RKO (cell line): ENCODE data around the gene FBXW4.
A peak's percentile ranks its signal among the peaks of the same experiment; 100 is the strongest.

Experiments used
- DNase-seq: peaks from one replicate; pipeline ENCODE4 v3.0.0-alpha.2; 2016; ENCODE audit warnings: low spot score

Gene FBXW4

DNA sequence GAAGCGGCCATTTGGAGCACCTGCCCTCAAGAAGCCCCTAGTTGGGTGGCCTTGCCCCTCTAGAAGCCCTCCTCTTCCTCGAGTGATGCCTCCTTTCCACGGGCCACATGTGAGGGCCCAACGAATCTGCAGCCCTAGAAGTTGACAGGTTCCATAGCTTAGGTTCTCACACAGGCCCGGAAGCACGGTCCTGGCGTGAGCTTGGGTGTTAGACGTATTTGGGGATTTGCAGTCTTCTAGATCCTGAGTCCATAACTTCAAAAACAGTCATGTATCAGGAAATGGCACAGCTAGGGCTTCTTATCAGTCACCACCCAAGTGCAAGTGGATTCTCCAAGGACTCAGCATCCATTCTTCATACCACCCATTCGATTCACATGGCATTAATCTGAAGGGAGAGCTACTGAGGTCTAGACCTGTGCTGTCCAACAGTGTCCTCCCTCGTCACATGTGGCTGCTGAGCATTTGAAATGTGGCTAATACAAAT is 477 bp upstream of the FBXW4 start:
- peak; percentile 30 for DNase-seq

DNA sequence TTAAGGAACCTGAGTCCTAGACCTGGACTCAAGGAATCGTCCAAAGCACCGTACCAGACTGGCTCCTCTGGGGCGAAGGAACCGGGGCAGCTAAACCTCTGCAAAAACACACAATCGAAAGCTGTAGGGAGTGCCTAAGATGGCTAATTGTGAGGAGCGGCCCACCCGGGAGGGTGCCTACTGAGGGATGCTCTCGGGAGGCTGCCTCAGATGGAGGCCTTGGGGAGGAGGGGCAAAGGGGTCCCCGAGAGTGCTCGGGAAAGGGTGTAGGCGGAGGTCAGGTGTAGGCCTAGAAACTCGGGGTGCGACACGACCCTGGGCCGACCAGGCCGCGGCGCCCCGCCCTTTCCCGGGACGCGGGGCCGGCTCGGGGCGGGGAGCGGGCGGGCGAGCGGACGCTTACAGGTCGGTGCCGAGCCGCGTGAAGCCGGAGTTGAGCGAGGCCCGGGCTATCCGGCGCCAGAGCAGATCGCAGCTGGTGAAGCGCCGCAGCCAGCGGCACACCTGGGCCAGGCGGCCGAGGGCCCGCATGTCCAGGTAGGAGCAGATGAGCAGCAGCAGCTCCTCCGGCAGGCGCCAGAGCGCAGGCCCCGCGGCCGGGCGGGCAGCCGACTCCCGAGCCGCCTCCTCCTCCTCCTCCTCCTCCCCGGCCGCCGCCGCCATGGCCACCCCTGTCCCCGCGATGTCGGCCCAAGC is 844 bp downstream of the FBXW4 start:
- peak; percentile 76 for DNase-seq

DNA sequence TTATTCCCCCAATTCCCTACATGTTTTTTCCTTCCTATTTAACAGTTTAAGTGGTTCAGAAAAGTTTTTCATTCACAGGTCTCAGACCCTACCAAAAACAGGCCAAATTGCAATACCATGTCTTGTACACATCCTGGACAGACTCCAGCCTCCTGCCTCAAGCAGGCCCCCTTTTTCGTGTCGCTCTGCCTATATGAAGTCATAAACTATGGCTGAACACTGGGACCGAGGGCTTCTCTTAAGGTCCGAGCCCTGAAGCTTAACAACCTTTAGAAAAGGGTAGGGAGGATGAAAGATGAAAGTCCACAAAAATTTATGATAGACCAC is 1.4 kb downstream of the FBXW4 start:
- peak; percentile 80 for DNase-seq

DNA sequence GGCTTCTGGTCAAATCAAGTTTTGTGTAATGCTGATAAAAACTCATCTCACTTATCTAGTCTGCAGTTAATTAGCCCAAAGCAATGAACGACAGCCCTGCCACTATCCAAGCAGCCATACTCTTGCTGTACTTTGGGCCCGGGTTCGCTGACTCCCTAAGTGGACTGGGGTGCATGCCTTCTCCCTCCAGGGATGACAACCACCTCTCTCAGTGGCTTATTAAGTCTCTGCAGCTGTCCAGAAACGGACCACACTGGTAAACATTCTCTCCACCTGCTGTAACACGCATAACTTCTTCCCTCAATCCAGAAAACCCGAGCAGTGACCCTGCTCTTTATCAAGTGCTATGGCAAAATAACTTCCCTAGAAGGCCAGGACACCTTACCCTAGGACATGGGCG is 3.9 kb downstream of the FBXW4 start:
- DNase-seq, result no peak

DNA sequence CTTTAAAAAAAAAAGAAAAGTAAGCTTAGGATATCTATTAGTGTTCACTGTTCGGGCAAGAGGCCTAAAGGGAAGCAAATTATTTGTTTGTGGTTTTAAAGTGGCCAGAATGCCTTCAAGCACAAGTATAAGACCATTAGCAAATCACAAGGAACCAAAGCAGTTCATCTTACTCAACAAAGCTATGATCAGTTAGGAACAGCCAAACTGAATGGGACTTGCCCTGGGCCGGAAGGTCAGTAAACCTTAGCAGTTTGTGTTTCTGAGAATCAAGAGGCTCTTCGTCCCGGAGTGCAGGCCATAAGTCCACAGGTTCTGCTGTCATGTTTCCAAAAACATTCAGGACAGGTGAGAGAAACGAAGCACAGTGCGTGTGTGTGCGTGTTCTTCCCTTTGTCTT is 4.5 kb downstream of the FBXW4 start:
- no peak for DNase-seq

DNA sequence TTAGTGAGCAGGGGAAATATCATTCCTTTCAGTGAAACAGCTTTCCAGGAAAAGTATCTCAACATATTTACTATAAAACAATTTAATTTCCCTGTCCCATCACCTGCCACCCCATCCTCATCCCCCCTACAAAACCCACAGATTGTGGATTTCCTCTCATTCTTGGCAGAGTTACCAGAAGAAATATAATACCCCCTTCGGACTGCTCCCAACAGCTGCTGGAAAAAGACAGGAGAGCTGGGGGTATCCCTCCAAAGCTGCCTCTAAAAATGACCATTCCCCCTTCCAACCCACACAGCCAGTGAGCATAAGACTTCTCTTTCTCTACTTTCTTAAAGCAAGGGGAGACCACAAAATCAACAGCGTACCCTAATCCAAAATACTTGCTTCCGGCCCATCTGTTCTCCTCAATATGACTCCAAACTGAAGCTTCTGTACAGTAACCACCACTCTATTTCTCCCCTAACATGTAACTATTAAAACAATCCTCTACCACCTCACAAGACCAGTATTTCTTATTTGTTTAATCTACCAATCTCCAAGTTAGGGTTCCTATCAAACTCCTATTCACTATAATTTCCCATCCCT is 7.8 kb downstream of the FBXW4 start:
- DNase-seq, result no peak

DNA sequence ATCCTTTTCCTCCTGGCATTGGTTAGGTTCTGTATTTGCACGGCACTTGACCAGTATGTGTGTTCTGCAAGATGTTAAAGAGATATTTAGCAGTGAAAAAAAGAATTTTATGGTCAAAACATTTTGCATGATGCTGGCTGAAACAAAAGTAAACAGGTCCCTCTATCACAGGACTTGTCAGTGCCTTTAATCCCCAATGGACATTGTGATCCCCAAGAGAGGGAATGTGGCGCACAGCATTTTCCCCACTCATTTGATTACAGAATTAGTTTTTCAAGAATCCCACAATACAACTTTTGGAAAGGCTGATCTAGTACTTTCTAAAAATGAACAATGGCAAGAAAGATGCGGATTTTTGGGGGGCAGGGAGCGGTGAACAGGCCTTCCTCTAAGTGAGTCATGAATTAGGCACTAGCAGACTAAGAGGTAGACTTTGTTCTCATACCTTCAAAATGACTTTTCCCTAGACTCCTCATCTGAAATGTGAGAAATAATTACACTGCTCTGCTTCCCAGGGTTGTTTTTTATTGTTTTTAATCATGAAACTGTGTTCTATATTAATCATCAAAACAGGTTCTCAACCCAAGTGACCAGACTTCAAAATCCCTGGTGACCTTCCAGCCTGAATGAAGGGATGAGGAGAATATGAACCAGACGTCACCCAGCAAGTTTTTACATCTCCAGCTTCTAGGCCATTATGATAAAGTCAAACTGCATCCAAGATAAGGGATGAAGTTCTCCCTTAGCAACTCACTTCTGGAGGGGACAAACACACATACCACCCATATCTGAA is 8.6 kb downstream of the FBXW4 start:
- no peak for DNase-seq

DNA sequence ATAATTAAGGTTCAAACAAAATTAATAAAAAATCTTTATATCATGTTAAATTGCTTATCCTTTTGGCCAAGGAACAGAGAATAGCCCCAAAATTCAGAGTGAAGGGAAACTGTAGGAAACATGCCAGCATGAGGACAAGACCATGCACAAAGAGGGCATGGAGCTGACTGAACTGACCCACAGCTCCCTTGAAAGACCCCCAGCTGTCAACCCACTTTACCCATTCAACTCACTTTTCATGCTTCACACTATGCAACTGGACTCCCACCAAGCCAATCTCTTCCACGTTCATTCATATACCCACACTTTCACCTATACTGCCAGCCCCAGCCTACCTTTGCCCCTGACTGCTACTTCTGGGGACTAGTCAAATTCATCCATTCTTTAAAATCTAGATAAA is 10.2 kb downstream of the FBXW4 start:
- DNase-seq, result no peak

DNA sequence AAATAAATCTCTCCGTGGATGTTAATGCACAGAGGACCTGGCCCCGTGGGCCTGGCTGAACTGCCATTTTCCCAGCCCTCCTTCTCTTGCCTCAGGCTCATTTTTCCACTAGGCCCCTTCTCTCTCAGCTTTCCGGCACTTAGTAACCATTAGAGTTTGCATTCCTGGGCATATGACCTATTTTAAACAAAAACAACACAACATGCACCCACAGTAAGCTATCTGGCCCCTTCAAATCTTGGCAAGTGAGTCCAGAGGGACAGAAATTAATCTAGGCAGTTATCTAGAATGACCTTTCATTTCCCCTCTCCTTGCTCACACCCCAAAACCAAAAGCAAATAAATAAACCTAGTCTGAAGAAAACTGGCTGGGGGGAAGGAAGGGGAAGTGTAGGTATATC is 11.7 kb downstream of the FBXW4 start:
- no peak for DNase-seq

DNA sequence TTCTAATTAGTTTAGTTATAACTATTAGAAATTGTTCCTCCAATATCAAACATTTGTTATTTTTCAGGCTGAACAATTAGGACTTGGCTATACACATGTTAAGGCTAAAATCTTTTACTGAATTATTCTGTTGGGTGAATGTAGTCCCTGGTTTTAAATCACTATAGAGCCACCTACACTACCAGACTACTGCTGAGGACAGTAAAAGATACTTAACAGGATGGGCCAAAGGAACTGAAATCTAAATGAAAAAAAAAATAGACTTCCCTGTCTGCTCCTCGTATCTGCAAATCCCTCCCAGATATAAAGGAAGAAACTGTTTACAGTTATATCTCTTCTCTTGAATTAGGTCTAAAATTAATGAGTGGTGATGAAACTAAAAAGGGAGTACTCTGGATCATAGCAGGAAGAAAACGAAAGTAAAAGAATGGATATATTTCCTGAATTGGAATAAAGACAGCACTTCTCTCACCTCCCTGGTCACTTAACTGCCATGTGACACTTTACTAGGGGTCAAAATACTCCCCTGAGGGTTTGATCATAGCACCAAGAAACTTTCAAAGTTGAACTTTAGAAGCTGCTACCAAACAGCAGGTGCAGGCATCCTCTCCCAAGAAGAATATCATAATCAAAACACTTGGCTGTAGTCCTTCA is 12.7 kb downstream of the FBXW4 start:
- no peak for DNase-seq

DNA sequence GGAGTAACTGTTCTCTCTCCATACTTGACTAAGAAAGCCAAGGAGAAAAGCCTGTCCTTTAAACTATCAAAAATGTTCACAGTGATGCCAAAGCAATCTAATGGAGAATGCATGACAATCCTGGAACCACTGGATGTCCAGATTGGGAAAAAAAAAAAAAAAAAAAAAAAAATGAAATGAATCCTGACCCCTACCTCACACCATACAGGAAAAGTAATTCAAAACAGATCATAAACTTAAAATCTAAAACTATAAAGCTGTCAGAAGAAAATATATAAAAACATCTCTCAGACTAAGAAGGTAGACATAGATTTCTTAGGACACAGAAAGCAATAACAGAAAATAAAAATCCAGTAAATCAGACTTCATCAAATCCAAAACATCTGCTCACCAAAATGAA is 18.4 kb downstream of the FBXW4 start:
- no peak for DNase-seq

DNA sequence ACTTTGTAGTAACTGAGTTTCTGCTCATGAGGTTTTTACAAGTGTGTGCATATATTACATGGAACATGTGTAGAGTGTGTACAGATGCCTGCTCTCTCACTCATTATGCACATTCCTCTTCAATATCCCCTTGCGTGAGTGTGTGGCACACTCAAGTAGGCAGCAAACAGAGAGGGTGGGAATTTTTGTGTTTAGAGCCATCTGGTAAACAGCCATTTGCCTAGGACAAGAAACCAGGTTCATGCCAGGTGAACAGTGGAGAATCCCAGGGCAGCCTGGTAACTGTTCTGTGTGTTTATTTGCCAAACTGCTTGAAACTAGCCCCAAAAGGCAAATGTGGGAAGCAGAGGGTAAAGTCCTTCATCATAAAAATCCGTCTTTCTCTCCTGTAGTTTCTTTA is 19.9 kb downstream of the FBXW4 start:
- no peak for DNase-seq

DNA sequence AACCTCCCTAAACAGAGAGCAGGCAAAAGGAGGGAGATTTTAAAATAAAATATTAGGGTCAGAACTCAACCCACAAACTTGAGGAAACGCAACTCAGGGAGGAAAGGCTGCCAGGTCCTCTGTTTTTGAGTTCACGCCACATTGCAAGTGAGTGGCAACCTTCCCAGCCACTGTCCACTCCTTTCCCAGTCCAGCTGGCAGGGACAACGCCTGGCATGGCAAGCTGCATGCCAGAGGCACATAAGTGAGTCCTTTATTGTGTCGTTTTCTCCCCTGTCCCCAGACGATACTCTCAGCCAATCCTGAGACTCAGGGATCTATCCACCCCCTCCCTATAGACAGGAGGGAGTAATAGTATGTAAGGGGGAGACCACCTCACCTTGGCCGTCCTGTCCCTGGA is 22.4 kb downstream of the FBXW4 start:
- no peak for DNase-seq

DNA sequence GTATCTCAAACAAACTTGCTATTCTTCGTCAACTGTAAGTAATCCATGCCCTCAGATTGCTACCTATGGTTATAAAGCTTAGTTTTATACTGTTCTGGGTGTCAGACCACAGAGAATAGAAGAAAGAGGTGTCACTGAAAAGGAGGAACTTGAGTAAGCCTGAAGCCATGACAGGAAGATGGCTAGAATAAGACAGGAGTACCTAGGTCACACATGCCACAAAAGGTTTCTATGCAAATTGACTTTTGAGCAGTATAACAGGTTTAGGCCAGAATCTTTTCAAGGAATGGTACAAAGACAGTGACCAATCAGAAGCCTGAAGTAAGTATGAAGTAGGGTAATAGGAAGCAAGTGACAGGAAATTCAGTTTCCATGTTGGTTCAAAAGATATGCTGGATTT is 23.5 kb downstream of the FBXW4 start:
- DNase-seq, result no peak

DNA sequence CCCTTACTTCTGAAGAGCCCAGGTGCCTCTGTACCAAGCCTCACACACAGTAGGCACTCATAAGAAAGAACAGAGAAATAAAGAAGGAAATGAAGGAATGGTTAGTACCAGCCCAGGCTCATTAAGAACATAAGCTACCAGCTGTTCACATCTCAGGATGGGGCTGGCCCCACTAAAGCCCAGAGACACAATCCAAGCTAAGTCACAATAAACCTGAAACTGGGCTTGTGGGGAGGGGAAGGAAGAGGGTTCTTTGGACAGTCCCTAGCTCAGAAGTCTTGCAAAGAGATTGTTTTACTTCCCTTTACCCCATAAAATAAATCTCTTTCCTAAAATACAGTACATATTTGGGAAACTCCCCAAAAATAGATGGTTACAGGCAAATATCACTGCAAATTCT is 24.3 kb downstream of the FBXW4 start:
- no peak for DNase-seq

DNA sequence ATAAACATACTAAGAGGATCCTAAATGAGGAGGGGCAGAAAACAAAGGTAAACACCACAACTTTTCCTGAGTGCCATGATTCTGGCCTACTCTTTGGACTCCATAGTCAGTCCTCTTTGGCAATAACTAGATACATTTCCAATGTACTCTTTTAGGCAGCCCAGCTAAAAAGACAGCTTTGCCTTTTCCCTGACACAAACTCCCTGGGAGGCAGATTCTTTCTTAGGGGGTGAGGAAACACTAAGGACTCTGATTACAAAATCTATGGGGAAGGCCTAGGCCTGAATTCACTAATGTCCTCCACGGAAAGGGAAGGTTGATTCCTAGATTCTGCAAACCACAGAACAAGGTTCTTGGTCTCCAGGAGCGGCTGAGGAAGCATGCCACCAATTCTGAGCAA is 25.8 kb downstream of the FBXW4 start:
- no peak for DNase-seq

DNA sequence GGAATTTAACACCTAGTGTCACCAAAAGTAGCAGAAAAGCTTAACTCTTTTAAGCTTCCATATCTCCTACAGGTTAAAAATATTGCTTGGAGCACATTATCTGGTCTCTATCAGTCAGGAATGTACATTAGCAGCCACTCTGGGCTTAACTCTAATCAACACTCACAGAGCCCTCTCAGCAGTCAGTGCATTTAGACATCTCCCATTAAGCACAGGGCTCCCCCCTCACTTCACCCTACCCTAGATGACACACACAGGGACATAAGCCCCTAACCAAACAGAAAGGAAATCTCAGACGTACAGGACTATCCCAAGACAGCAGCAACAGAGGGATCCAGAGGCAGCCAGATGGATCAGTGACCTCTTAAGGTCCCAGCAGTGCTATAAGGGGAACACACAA is 26.4 kb downstream of the FBXW4 start:
- DNase-seq, result no peak

DNA sequence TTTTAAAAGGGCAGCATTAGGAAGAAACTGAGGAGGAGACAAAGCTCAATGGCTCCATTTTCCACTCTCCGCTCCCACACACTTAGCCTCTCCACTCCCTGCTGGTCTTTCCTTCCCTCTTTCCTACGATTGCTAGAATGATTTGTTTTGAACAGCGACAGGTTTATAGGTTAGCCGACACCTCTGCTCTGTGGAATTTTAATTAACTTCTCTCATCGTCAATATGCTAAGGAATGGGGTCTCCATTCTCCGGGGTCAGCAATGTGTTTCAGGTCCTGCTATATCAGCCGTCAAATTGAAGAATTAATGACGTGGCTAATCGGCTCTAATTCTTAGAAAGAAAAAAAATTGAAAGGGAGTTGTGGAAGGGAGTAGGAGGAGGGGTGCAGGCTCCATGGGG is 28.9 kb downstream of the FBXW4 start:
- no peak for DNase-seq

DNA sequence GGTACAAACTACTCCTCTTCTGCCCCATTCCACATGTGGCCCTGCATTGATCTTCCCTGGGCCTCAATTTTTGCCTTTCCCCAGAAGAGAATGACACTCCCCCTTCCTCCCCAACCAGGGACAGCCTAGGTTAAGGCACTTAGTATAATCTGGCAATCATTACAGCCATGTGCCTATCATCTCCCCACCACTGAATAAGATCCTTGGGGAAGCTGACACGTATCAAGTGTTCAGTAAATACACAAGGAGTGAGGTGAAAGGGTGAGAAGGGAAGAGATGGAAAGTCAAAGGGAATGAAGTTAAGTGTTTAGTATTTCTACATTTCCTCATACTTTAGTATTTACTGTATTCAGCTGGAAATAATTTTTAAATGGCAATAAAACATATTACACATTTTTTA is 31.9 kb downstream of the FBXW4 start:
- DNase-seq, result no peak

DNA sequence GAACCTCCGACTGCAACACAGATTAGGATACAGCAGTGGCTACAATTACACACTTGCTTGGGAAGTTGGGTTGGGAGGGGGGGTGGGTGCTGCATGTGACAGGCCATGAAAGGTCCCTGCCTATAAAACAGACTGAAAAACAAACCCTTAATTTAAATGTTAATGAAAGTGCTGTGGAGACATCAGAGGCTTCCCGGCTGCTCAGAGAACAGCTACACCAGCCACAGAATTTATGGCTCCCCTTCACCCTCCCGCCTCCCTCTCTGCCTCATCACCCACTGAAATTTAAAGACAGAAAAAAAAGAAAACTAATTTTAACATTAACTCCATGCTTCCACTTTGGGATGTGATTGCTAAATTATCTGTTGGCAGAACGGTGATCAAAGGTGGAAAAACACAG is 34.7 kb downstream of the FBXW4 start:
- no peak for DNase-seq

DNA sequence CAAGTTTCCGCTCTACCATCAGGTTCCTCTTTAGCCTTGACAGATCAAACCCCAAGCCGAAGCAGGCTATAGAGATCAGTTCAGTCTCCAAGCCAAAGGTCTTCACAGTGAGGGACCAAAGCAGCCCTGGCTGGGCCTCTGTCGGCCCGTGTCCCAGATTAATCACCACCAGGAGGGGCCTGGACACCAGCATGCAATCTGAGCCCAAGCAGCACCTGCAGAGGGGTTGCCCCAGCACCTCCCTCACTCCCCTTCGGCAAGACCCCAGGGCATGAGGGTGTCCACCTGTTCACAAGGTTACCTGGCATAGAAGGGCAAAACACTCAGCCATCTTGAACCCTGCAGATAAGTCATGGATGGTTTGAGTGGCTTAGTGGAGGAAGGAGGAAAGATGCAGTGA is 36.0 kb downstream of the FBXW4 start:
- no peak for DNase-seq

DNA sequence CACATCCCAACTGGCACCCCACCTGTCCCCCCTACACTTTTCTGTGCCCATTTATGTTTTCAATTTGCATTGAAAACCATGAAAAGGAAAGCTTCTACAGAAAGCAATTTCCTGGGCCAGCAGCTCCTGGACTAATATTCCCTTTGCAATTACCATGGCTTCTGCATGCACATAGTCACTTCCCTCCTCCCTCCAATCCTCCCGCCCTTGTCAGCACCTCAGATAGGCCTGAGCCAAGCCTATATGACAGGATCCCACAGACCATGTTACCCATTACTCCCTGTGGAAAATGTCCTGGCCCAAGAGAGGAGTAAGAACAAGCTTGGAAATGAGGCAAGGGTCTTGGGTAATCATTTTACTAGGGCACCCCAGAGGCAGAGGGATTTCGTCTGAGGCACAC is 38.1 kb downstream of the FBXW4 start:
- no peak for DNase-seq

DNA sequence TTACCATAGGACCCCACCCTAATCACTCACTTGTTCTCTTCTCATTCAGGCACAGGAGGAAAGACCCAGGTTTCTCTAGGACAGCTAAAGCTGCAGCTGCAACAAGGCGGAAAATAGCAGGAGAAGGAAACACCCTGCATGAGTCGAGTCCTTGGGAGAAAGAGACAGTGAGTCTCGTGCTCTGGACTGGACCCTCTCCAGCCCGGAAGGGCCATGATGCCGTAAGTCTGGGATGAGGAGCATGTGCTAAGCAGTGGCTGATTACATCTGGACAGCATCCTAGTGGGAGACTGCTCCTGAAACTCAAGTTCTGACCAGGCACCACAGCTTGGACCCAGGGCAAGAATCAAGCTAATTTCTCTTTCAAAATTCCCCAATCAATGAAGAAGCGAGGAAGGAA is 39.4 kb downstream of the FBXW4 start:
- no peak for DNase-seq
